Lower leg skin (tissue), 4 donors: ENCODE measurements around the gene THADA. TPM values are rescaled to one million over a fixed set of nuclear protein-coding genes. Genes with fewer than 3 reads are reported as not detected.

Experiments used
- DNase-seq, 2 donors: peaks; one replicate each; pipeline ENCODE4 v3.0.0-alpha.2; 2019; ENCODE audit warnings: low spot score in 2 of 2
- H3K4me3 ChIP-seq: fragments of 200-600 bp; sonication (generic); 2 replicates; pipeline ENCODE4 v1.5.1; 2017; ENCODE audit warnings: mild to moderate bottlenecking, low read depth; ENCODE audit not compliant: poor library complexity, severe bottlenecking
- CTCF ChIP-seq, 3 donors: fragments of 450-650 bp; IDR thresholded peaks; one replicate each; pipeline ENCODE4 v1.5.1; 2016; ENCODE audit warnings: antibody characterized with exemption in 3 of 3, mild to moderate bottlenecking in 3 of 3, moderate library complexity in 2 of 3
- POLR2A ChIP-seq, 2 donors: fragments of 450-650 bp; IDR thresholded peaks; one replicate each; pipeline ENCODE4 v1.6.1; 2016 to 2017; ENCODE audit warnings: antibody characterized with exemption in 2 of 2, mild to moderate bottlenecking in 1 of 2, moderate library complexity in 1 of 2
- WGBS, 2 donors: methylation state at CpG; one replicate each; pipeline ENCODE4 v1.1.5; 2018; 5-methylcytosine and 5-hydroxymethylcytosine counted together
- intact Hi-C: fragments of 100-400 bp; cut with DNase I; formaldehyde crosslinking; loops from one replicate; pipeline ENCODE4 v1.15.0; 2023; ENCODE audit warnings: low total_unique reads
- total RNA-seq, 4 donors: library from RNA; depleted of rRNA; stranded (reverse); fragments of >200 nt; gene quantifications; one replicate each; pipeline ENCODE4 v1.1.0, GENCODE V29; 2016

Gene THADA
- total RNA-seq, 4 donors from 2014 or later = 19.5 to 26.4 (median 22.2) TPM

- intact Hi-C loops = loop anchor here (10.0 kb wide), 1 partner anchor 305 kb away; no protein-coding TSS in a partner anchor
- 87 to 88% methylated on average over 13 of the region's 13 CpGs for WGBS, 2 donors
- DNase-seq = no peak
- no peak for TF ChIP-seq CTCF (IDR thresholded peaks at IDR 0.05)
- no peak overlapping the region for H3K4me3 ChIP-seq
These were observed 355.7 kb downstream of the THADA start for GRCh38 chr2:43239981-43240765.

GRCh38 chr2:43238813-43239212, 357.0 kb downstream of the THADA start:
- WGBS, 2 donors = 78% methylated on average over 3 of the region's 3 CpGs
- no peak for DNase-seq
- TF ChIP-seq CTCF (IDR thresholded peaks at IDR 0.05) (no peak), POLR2A (IDR thresholded peaks at IDR 0.05) (no peak)
- H3K4me3 ChIP-seq = no peak overlapping the region
- intact Hi-C loops = loop anchor here (10.0 kb wide), 1 partner anchor 306 kb away; no protein-coding TSS in a partner anchor

- TF ChIP-seq POLR2A (IDR thresholded peaks at IDR 0.05) (no peak), CTCF (IDR thresholded peaks at IDR 0.05) (no peak)
- DNase-seq = no peak
- intact Hi-C loops = loop anchor here (10.0 kb wide), 1 partner anchor 307 kb away; no protein-coding TSS in a partner anchor
- H3K4me3 ChIP-seq = no peak overlapping the region
These were observed 357.7 kb downstream of the THADA start for GRCh38 chr2:43238176-43238575.

GRCh38 chr2:43233218-43234212, 362.3 kb downstream of the THADA start:
- WGBS, 2 donors = 76 to 89% methylated on average over 9 of the region's 9 CpGs
- H3K4me3 ChIP-seq = no peak overlapping the region
- no peak for DNase-seq
- intact Hi-C loops = loop anchor here (5.0 to 10.0 kb wide), 2 partner anchors 311 to 401 kb away; no protein-coding TSS in a partner anchor
- TF ChIP-seq POLR2A (IDR thresholded peaks at IDR 0.05) (no peak), CTCF (IDR thresholded peaks at IDR 0.05) (no peak)

GRCh38 chr2:43230951-43231827, 364.6 kb downstream of the THADA start:
- no peak overlapping the region for H3K4me3 ChIP-seq
- intact Hi-C loops = loop anchor here (5.0 to 10.0 kb wide), 2 partner anchors 314 to 399 kb away; no protein-coding TSS in a partner anchor
- 86 to 89% methylated on average over 7 of the region's 7 CpGs for WGBS, 2 donors
- TF ChIP-seq POLR2A (IDR thresholded peaks at IDR 0.05) (no peak), CTCF (IDR thresholded peaks at IDR 0.05) (no peak)
- no peak for DNase-seq
